Trophoblast cell (in vitro differentiated cells and primary cell): ENCODE data around the gene VAMP1.

Source experiments
- DNase-seq, 2 donors: peaks; one replicate each; pipeline ENCODE4 v3.0.0-alpha.2; 2016
- H2AFZ ChIP-seq: 2 replicates; pipeline ENCODE4 v1.6.1; 2013; ENCODE audit warnings: low read length, moderate library complexity, mild to moderate bottlenecking; ENCODE audit not compliant: insufficient read depth, poor library complexity
- H2AK5ac ChIP-seq: 2 replicates; pipeline ENCODE4 v1.6.1; 2013; ENCODE audit warnings: mild to moderate bottlenecking, low read length
- H2BK120ac ChIP-seq: 2 replicates; pipeline ENCODE4 v1.6.1; 2013; ENCODE audit warnings: low read length, mild to moderate bottlenecking, moderate library complexity; ENCODE audit not compliant: insufficient read depth, poor library complexity
- H2BK12ac ChIP-seq: 2 replicates; pipeline ENCODE4 v1.6.1; 2013; ENCODE audit warnings: mild to moderate bottlenecking, low read length, moderate library complexity
- H2BK5ac ChIP-seq: 2 replicates; pipeline ENCODE4 v1.6.1; 2013; ENCODE audit warnings: low read length, low read depth, moderate library complexity, mild to moderate bottlenecking; ENCODE audit not compliant: poor library complexity
- H3K14ac ChIP-seq: 2 replicates; pipeline ENCODE4 v1.6.1; 2013; ENCODE audit warnings: mild to moderate bottlenecking, low read length
- H3K18ac ChIP-seq: 2 replicates; pipeline ENCODE4 v1.6.1; 2013; ENCODE audit warnings: mild to moderate bottlenecking, low read length
- H3K23ac ChIP-seq: 2 replicates; pipeline ENCODE4 v1.6.1; 2013; ENCODE audit warnings: low read length
- H3K27ac ChIP-seq: 2 replicates; pipeline ENCODE4 v1.5.1; 2013; ENCODE audit warnings: low read depth, mild to moderate bottlenecking, inconsistent platforms, low read length, moderate library complexity
- H3K27me3 ChIP-seq: 2 replicates; pipeline ENCODE4 v1.6.1; 2013; ENCODE audit warnings: inconsistent platforms, mild to moderate bottlenecking, low read length, moderate library complexity; ENCODE audit not compliant: insufficient read depth
- H3K36me3 ChIP-seq, 2 experiments: 1 replicate in 1 of 2; 2 replicates in 1 of 2; pipeline ENCODE4 v1.6.1; 2013; ENCODE audit warnings: low read length in 2 of 2, mild to moderate bottlenecking in 2 of 2, moderate library complexity in 1 of 2; ENCODE audit not compliant: insufficient read depth in 2 of 2, control insufficient read depth in 1 of 2
- H3K4ac ChIP-seq: 2 replicates; pipeline ENCODE4 v1.6.1; 2013; ENCODE audit warnings: low read depth, mild to moderate bottlenecking, low read length, moderate library complexity
- H3K4me1 ChIP-seq, 2 experiments: 1 replicate in 1 of 2; 2 replicates in 1 of 2; pipeline ENCODE4 v1.6.1; 2013; ENCODE audit warnings: low read length in 2 of 2, mild to moderate bottlenecking in 2 of 2, moderate library complexity in 1 of 2; ENCODE audit not compliant: insufficient read depth in 2 of 2, control insufficient read depth in 1 of 2
- H3K4me2 ChIP-seq: 2 replicates; pipeline ENCODE4 v1.6.1; 2013; ENCODE audit warnings: inconsistent platforms, mild to moderate bottlenecking, low read length, moderate library complexity
- H3K4me3 ChIP-seq: 2 replicates; pipeline ENCODE4 v1.5.1; 2013; ENCODE audit warnings: mild to moderate bottlenecking, low read depth, low read length, inconsistent platforms
- H3K79me1 ChIP-seq: one replicate; pipeline ENCODE4 v1.6.1; 2013; ENCODE audit warnings: low read length
- H3K79me2 ChIP-seq: 2 replicates; pipeline ENCODE4 v1.6.1; 2013; ENCODE audit warnings: low read length, mild to moderate bottlenecking; ENCODE audit not compliant: control insufficient read depth, insufficient read depth, poor library complexity
- H3K9ac ChIP-seq: 2 replicates; pipeline ENCODE4 v1.6.1; 2013; ENCODE audit warnings: mild to moderate bottlenecking, low read length
- H3K9me3 ChIP-seq: 2 replicates; pipeline ENCODE4 v1.6.1; 2013; ENCODE audit warnings: low read depth, mild to moderate bottlenecking, control low read depth, inconsistent platforms, low read length; ENCODE audit not compliant: insufficient read depth
- H4K12ac ChIP-seq: 2 replicates; pipeline ENCODE4 v1.6.1; 2013; ENCODE audit warnings: low read depth, mild to moderate bottlenecking, low read length, moderate library complexity
- H4K8ac ChIP-seq: 2 replicates; pipeline ENCODE4 v1.6.1; 2013; ENCODE audit warnings: low read depth, mild to moderate bottlenecking, low read length, moderate library complexity
- H4K91ac ChIP-seq: one replicate; pipeline ENCODE4 v1.6.1; 2013; ENCODE audit warnings: low read depth, mild to moderate bottlenecking, low read length, moderate library complexity
- WGBS: extraction: QIAGEN DNeasy Blood & Tissue Kit; methylation state at CpG from one replicate; pipeline ENCODE4 v1.1.7; 2013; ENCODE audit warnings: missing lambda C conversion rate; ENCODE audit not compliant: insufficient read length, insufficient coverage; ENCODE audit errors: extremely low coverage; 5-methylcytosine and 5-hydroxymethylcytosine counted together

VAMP1 gene

GRCh38 chr12:6466184-6466573 is 4.3 kb downstream of the VAMP1 start:
- no peak overlapping the region for H3K4me3 ChIP-seq
- no peak overlapping the region for H4K12ac ChIP-seq
- peaks cover 3% of the 10 kb centered on the region for H3K9me3 ChIP-seq
- H3K27me3 ChIP-seq = no peaks in the 10 kb centered on the region
- peaks cover 27 to 38% of the 10 kb centered on the region in 2 experiments for H3K36me3 ChIP-seq
- H3K4me2 ChIP-seq = no peak overlapping the region
- DNase-seq = no peak
- no peak overlapping the region for H3K18ac ChIP-seq
- H2AFZ ChIP-seq = no peak overlapping the region
- no CpG with 5 or more reads among the region's 5 CpGs for WGBS
- no peak overlapping the region for H3K27ac ChIP-seq
- no peak overlapping the region for H3K9ac ChIP-seq
- no peak overlapping the region for H2BK5ac ChIP-seq
- H3K14ac ChIP-seq = no peak overlapping the region
- no peak overlapping the region for H4K91ac ChIP-seq
- peaks cover 4 to 5% of the 10 kb centered on the region in 2 experiments for H3K4me1 ChIP-seq
- peaks cover 7% of the 10 kb centered on the region for H3K79me2 ChIP-seq
- no peak overlapping the region for H2BK12ac ChIP-seq
- H3K79me1 ChIP-seq = peaks cover 8% of the 10 kb centered on the region
- H4K8ac ChIP-seq = no peak overlapping the region
- no peak overlapping the region for H2AK5ac ChIP-seq
- no peak overlapping the region for H3K23ac ChIP-seq
- no peak overlapping the region for H3K4ac ChIP-seq
- H2BK120ac ChIP-seq = no peak overlapping the region

- H3K9ac ChIP-seq = no peak overlapping the region
- H3K27ac ChIP-seq = no peak overlapping the region
- DNase-seq = peak; percentile 65 to 90
- no peak overlapping the region for H2AFZ ChIP-seq
- no peak overlapping the region for H3K4me3 ChIP-seq
- peaks cover 4 to 5% of the 10 kb centered on the region in 2 experiments for H3K4me1 ChIP-seq
- no peak overlapping the region for H3K4me2 ChIP-seq
- H4K12ac ChIP-seq = no peak overlapping the region
- no peak overlapping the region for H4K91ac ChIP-seq
- peaks cover 4% of the 10 kb centered on the region for H3K79me1 ChIP-seq
- H3K18ac ChIP-seq = no peak overlapping the region
- H2AK5ac ChIP-seq = no peak overlapping the region
- no peak overlapping the region for H2BK12ac ChIP-seq
- peaks cover 3% of the 10 kb centered on the region for H3K9me3 ChIP-seq
- H3K14ac ChIP-seq = no peak overlapping the region
- H3K36me3 ChIP-seq = peaks cover 29 to 42% of the 10 kb centered on the region in 2 experiments
- peaks cover 7% of the 10 kb centered on the region for H3K79me2 ChIP-seq
- H3K4ac ChIP-seq = no peak overlapping the region
- WGBS = no CpG with 5 or more reads among the region's 6 CpGs
- no peaks in the 10 kb centered on the region for H3K27me3 ChIP-seq
- H2BK5ac ChIP-seq = no peak overlapping the region
- H3K23ac ChIP-seq = no peak overlapping the region
- no peak overlapping the region for H4K8ac ChIP-seq
- H2BK120ac ChIP-seq = no peak overlapping the region
Observed at GRCh38 chr12:6465467-6466183, 4.9 kb downstream of the VAMP1 start.

GRCh38 chr12:6464531-6464930 is 5.9 kb downstream of the VAMP1 start:
- Histone ChIP-seq H2AK5ac (no peak overlapping the region), H3K4ac (no peak overlapping the region), H3K9ac (no peak overlapping the region), H3K79me2 (no peaks in the 10 kb centered on the region), H2BK120ac (no peak overlapping the region), H3K23ac (no peak overlapping the region), H3K9me3 (peaks cover 3% of the 10 kb centered on the region), H3K4me2 (no peak overlapping the region), H2BK5ac (no peak overlapping the region), H4K12ac (no peak overlapping the region), H3K27me3 (no peaks in the 10 kb centered on the region), H2BK12ac (no peak overlapping the region), H3K79me1 (no peaks in the 10 kb centered on the region), H3K4me1 (peaks cover under 1% of the 10 kb centered on the region in 2 experiments), H3K27ac (no peak overlapping the region), H4K8ac (no peak overlapping the region), H4K91ac (no peak overlapping the region), H3K14ac (no peak overlapping the region), H3K36me3 (peaks cover 31 to 44% of the 10 kb centered on the region in 2 experiments), H3K4me3 (no peak overlapping the region), H3K18ac (no peak overlapping the region), H2AFZ (no peak overlapping the region)
- WGBS = no CpG with 5 or more reads among the region's 8 CpGs
- no peak for DNase-seq

GRCh38 chr12:6463858-6464257 is 6.6 kb downstream of the VAMP1 start:
- no peak overlapping the region for H4K12ac ChIP-seq
- no peak overlapping the region for H3K14ac ChIP-seq
- H2AK5ac ChIP-seq = no peak overlapping the region
- no peak overlapping the region for H2BK12ac ChIP-seq
- H3K4me1 ChIP-seq = no peaks in the 10 kb centered on the region
- no peak overlapping the region for H3K4me2 ChIP-seq
- H3K9me3 ChIP-seq = peaks cover 3% of the 10 kb centered on the region
- no peak for DNase-seq
- no peak overlapping the region for H2BK5ac ChIP-seq
- H4K8ac ChIP-seq = no peak overlapping the region
- no peak overlapping the region for H3K4me3 ChIP-seq
- H3K18ac ChIP-seq = no peak overlapping the region
- no peaks in the 10 kb centered on the region for H3K79me1 ChIP-seq
- no peak overlapping the region for H2BK120ac ChIP-seq
- H3K23ac ChIP-seq = no peak overlapping the region
- H3K27me3 ChIP-seq = no peaks in the 10 kb centered on the region
- H3K27ac ChIP-seq = no peak overlapping the region
- WGBS = no CpG with 5 or more reads among the region's 6 CpGs
- no peaks in the 10 kb centered on the region for H3K79me2 ChIP-seq
- no peak overlapping the region for H4K91ac ChIP-seq
- H3K4ac ChIP-seq = no peak overlapping the region
- no peak overlapping the region for H3K9ac ChIP-seq
- no peak overlapping the region for H2AFZ ChIP-seq
- H3K36me3 ChIP-seq = peaks cover 31 to 44% of the 10 kb centered on the region in 2 experiments
